ENCODE measurements around the gene STPG4.
A peak's percentile ranks its signal among the peaks of the same experiment; 100 is the strongest.

Gene STPG4

GRCh38 chr2:47054868-47055267 is 100.2 kb downstream of the STPG4 start:
- no peak for TF ChIP-seq POLR2A (IDR thresholded peaks at IDR 0.05; ENCODE audit: low read depth, low read length)
- no peak for TF ChIP-seq TAF1 (IDR thresholded peaks at IDR 0.05; ENCODE audit: borderline replicate concordance, low read depth, low read length)
- no peak for TF ChIP-seq POLR2AphosphoS5 (IDR thresholded peaks at IDR 0.05; ENCODE audit: low read depth, low read length)
- no peak for DNase-seq (ENCODE audit: insufficient read length)
- FAIRE-seq, result no peak

GRCh38 chr2:47054036-47054555 is 101.0 kb downstream of the STPG4 start:
- TF ChIP-seq TAF1 (IDR thresholded peaks at IDR 0.05; ENCODE audit: borderline replicate concordance, low read depth, low read length), result no peak
- no peak for TF ChIP-seq POLR2AphosphoS5 (IDR thresholded peaks at IDR 0.05; ENCODE audit: low read depth, low read length)
- TF ChIP-seq POLR2A (IDR thresholded peaks at IDR 0.05; ENCODE audit: low read depth, low read length), result no peak
- FAIRE-seq (no peak), DNase-seq (ENCODE audit: insufficient read length) (no peak)

GRCh38 chr2:47052847-47053246 is 102.3 kb downstream of the STPG4 start:
- no peak for TF ChIP-seq TAF1 (IDR thresholded peaks at IDR 0.05; ENCODE audit: borderline replicate concordance, low read depth, low read length)
- no peak for FAIRE-seq
- no peak for DNase-seq (ENCODE audit: insufficient read length)

- DNase-seq (ENCODE audit: insufficient read length) (no peak), FAIRE-seq (no peak)
- TF ChIP-seq POLR2A (IDR thresholded peaks at IDR 0.05; ENCODE audit: low read depth, low read length), result no peak
- TF ChIP-seq TAF1 (IDR thresholded peaks at IDR 0.05; ENCODE audit: borderline replicate concordance, low read depth, low read length), result no peak
- no peak for TF ChIP-seq POLR2AphosphoS5 (IDR thresholded peaks at IDR 0.05; ENCODE audit: low read depth, low read length)
Measured at GRCh38 chr2:47051562-47051961, 103.5 kb downstream of the STPG4 start.

- peak; percentile 14 for FAIRE-seq
- TF ChIP-seq POLR2A (IDR thresholded peaks at IDR 0.05; ENCODE audit: low read depth, low read length), result no peak
- no peak for TF ChIP-seq TAF1 (IDR thresholded peaks at IDR 0.05; ENCODE audit: borderline replicate concordance, low read depth, low read length)
- no peak for TF ChIP-seq POLR2AphosphoS5 (IDR thresholded peaks at IDR 0.05; ENCODE audit: low read depth, low read length)
- no peak for DNase-seq (ENCODE audit: insufficient read length)
Measured at GRCh38 chr2:47050762-47051161, 104.3 kb downstream of the STPG4 start.

- TF ChIP-seq POLR2A (IDR thresholded peaks at IDR 0.05; ENCODE audit: low read depth, low read length), result no peak
- TF ChIP-seq TAF1 (IDR thresholded peaks at IDR 0.05; ENCODE audit: borderline replicate concordance, low read depth, low read length), result no peak
- no peak for TF ChIP-seq POLR2AphosphoS5 (IDR thresholded peaks at IDR 0.05; ENCODE audit: low read depth, low read length)
- DNase-seq (ENCODE audit: insufficient read length) (no peak), FAIRE-seq (no peak)
Measured at GRCh38 chr2:47050021-47050760, 104.9 kb downstream of the STPG4 start.

- TF ChIP-seq TAF1 (IDR thresholded peaks at IDR 0.05; ENCODE audit: borderline replicate concordance, low read depth, low read length) (no peak), POLR2A (IDR thresholded peaks at IDR 0.05; ENCODE audit: low read depth, low read length) (no peak), POLR2AphosphoS5 (IDR thresholded peaks at IDR 0.05; ENCODE audit: low read depth, low read length) (no peak)
- no peak for FAIRE-seq
Measured at GRCh38 chr2:47049502-47049901, 105.6 kb downstream of the STPG4 start.

GRCh38 chr2:47048801-47049480 is 106.2 kb downstream of the STPG4 start:
- TF ChIP-seq POLR2AphosphoS5 (IDR thresholded peaks at IDR 0.05; ENCODE audit: low read depth, low read length), result no peak
- TF ChIP-seq TAF1 (IDR thresholded peaks at IDR 0.05; ENCODE audit: borderline replicate concordance, low read depth, low read length), result no peak
- TF ChIP-seq POLR2A (IDR thresholded peaks at IDR 0.05; ENCODE audit: low read depth, low read length), result no peak
- FAIRE-seq (no peak), DNase-seq (ENCODE audit: insufficient read length) (no peak)

More at GRCh38 chr2:47049502-47049901, 105.6 kb downstream of the STPG4 start:
- DNase-seq (ENCODE audit: insufficient read length), result no peak

GRCh38 chr2:47046271-47046670 is 108.8 kb downstream of the STPG4 start:
- FAIRE-seq (no peak), DNase-seq (ENCODE audit: insufficient read length) (no peak)
- TF ChIP-seq POLR2A (IDR thresholded peaks at IDR 0.05; ENCODE audit: low read depth, low read length), result no peak
- no peak for TF ChIP-seq TAF1 (IDR thresholded peaks at IDR 0.05; ENCODE audit: borderline replicate concordance, low read depth, low read length)
- no peak for TF ChIP-seq POLR2AphosphoS5 (IDR thresholded peaks at IDR 0.05; ENCODE audit: low read depth, low read length)

GRCh38 chr2:47043891-47044239 is 111.2 kb downstream of the STPG4 start:
- TF ChIP-seq POLR2AphosphoS5 (IDR thresholded peaks at IDR 0.05; ENCODE audit: low read depth, low read length), result no peak
- TF ChIP-seq POLR2A (IDR thresholded peaks at IDR 0.05; ENCODE audit: low read depth, low read length), result no peak
- TF ChIP-seq TAF1 (IDR thresholded peaks at IDR 0.05; ENCODE audit: borderline replicate concordance, low read depth, low read length), result no peak
- no peak for FAIRE-seq
- no peak for DNase-seq (ENCODE audit: insufficient read length)

GRCh38 chr2:47043142-47043890 is 111.8 kb downstream of the STPG4 start:
- TF ChIP-seq TAF1 (IDR thresholded peaks at IDR 0.05; ENCODE audit: borderline replicate concordance, low read depth, low read length) (no peak), POLR2A (IDR thresholded peaks at IDR 0.05; ENCODE audit: low read depth, low read length) (no peak), POLR2AphosphoS5 (IDR thresholded peaks at IDR 0.05; ENCODE audit: low read depth, low read length) (no peak)
- no peak for DNase-seq (ENCODE audit: insufficient read length)
- no peak for FAIRE-seq
